Type B pancreatic cell (in vitro differentiated cells): Measurements from ENCODE around the gene NR1I2. TPM values are rescaled to one million over a fixed set of nuclear protein-coding genes. Genes with fewer than 3 reads are reported as not detected.

Experiments
- DNase-seq: peaks from one replicate; pipeline ENCODE4 v3.0.0; 2021; ENCODE audit warnings: mixed read lengths; ENCODE audit not compliant: unreplicated experiment; ENCODE audit errors: extremely low spot score
- H3K27ac Mint-ChIP-seq: 2 replicates; pipeline ENCODE4 v1.8.0; 2021; ENCODE audit warnings: mild to moderate bottlenecking, mixed read lengths
- H3K27me3 Mint-ChIP-seq: 2 replicates; pipeline ENCODE4 v1.8.0; 2021; ENCODE audit warnings: mixed read lengths
- H3K36me3 Mint-ChIP-seq: 2 replicates; pipeline ENCODE4 v1.8.0; 2021; ENCODE audit warnings: mixed read lengths
- H3K4me1 Mint-ChIP-seq: one replicate; pipeline ENCODE4 v1.8.0; 2021; ENCODE audit warnings: mixed read lengths; ENCODE audit not compliant: unreplicated experiment
- H3K4me3 Mint-ChIP-seq: 2 replicates; pipeline ENCODE4 v1.8.0; 2021; ENCODE audit warnings: mild to moderate bottlenecking, mixed read lengths
- H3K9me3 Mint-ChIP-seq: 2 replicates; pipeline ENCODE4 v1.8.0; 2021; ENCODE audit warnings: mixed read lengths
- total RNA-seq: library from RNA; stranded (reverse); gene quantifications from 2 replicates; pipeline ENCODE4 v1.2.1, GENCODE V29; 2021; ENCODE audit warnings: low replicate concordance
- TF ChIP-seq, protein P1 (sequence below): fragments of 200-600 bp; sonication (generic); conservative IDR thresholded peaks from 2 replicates; pipeline ENCODE4 v1.5.0; 2021; ENCODE audit warnings: antibody characterized with exemption, mild to moderate bottlenecking

NR1I2 gene
- total RNA-seq, 1 donor from 2014 or later = 0.65 TPM

DNA sequence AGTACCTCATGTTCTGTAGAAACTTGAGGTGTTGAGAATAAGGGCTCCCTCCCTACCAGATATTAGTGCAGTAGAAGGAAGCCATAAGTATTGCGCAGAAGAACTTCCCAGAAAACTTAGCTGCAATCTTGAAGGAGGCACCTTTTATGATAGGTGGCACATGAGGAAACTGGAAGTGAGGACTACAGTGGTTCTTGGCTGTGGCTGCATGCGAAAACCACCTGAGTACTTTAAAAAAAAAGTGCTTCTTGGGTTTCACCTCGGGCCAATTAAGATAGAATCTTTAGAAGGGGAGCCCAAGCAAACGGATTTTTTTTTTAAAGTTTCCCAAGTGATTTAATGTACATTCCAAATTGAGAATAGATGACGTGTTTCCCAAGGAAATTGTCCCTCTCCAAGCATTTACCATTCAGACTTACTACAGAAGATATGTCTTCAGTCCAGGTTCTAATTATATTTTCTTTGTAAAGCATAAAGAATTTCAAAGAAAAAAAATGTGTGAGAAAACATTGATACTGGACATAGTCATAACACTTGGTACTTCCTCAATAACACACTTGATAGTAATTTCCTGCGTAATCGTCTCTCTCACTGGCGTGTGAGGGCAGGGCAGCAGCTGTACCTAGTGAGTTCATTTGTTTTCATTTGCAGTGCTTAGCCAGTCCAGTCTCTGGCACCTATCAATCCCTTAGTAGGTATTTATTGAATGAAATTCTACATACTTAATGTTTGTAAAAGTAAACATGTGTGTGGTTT, 12.3 kb upstream of the NR1I2 start:
- Mint-ChIP-seq H3K27me3 (no peaks in the 10 kb centered on the region), H3K9me3 (no peaks in the 10 kb centered on the region), H3K4me1 (no peaks in the 10 kb centered on the region), H3K36me3 (no peaks in the 10 kb centered on the region), H3K4me3 (no peak overlapping the region), H3K27ac (no peak overlapping the region)
- TF ChIP-seq, protein P1, sequence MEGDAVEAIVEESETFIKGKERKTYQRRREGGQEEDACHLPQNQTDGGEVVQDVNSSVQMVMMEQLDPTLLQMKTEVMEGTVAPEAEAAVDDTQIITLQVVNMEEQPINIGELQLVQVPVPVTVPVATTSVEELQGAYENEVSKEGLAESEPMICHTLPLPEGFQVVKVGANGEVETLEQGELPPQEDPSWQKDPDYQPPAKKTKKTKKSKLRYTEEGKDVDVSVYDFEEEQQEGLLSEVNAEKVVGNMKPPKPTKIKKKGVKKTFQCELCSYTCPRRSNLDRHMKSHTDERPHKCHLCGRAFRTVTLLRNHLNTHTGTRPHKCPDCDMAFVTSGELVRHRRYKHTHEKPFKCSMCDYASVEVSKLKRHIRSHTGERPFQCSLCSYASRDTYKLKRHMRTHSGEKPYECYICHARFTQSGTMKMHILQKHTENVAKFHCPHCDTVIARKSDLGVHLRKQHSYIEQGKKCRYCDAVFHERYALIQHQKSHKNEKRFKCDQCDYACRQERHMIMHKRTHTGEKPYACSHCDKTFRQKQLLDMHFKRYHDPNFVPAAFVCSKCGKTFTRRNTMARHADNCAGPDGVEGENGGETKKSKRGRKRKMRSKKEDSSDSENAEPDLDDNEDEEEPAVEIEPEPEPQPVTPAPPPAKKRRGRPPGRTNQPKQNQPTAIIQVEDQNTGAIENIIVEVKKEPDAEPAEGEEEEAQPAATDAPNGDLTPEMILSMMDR = no peak
- no peak for DNase-seq

GRCh38 chr3:119774444-119774843, 7.5 kb upstream of the NR1I2 start:
- H3K27ac Mint-ChIP-seq = no peak overlapping the region
- no peak overlapping the region for H3K4me3 Mint-ChIP-seq
- no peak for DNase-seq
- peaks cover 3% of the 10 kb centered on the region for H3K27me3 Mint-ChIP-seq
- H3K36me3 Mint-ChIP-seq = no peaks in the 10 kb centered on the region
- TF ChIP-seq, protein P1 = no peak
- peaks cover 7% of the 10 kb centered on the region for H3K9me3 Mint-ChIP-seq
- H3K4me1 Mint-ChIP-seq = no peaks in the 10 kb centered on the region

DNA sequence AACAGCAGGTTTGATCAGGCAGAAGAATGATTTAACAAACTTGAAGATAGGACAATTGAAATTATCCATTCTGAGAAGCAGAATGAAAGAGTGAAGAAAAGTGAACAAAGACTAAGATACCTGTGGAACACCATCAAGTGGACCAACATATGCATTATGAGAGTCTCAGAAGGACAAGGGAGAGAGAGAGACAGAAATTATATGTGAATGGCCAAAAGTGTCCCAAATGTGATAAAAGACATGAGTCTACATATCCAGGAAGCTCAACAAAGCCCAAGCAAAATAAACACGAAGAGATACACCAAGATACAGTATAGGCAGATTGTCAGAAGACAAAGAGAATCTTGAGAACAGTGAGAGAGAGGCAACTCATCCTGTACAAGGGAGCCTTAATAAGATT, 5.6 kb upstream of the NR1I2 start:
- no peaks in the 10 kb centered on the region for H3K36me3 Mint-ChIP-seq
- no peak overlapping the region for H3K4me3 Mint-ChIP-seq
- peaks cover under 1% of the 10 kb centered on the region for H3K4me1 Mint-ChIP-seq
- peaks cover 7% of the 10 kb centered on the region for H3K9me3 Mint-ChIP-seq
- DNase-seq = no peak
- TF ChIP-seq, protein P1 = no peak
- no peak overlapping the region for H3K27ac Mint-ChIP-seq
- peaks cover 3% of the 10 kb centered on the region for H3K27me3 Mint-ChIP-seq

GRCh38 chr3:119778176-119778575, 3.7 kb upstream of the NR1I2 start:
- TF ChIP-seq, protein P1 = no peak
- H3K27me3 Mint-ChIP-seq = peaks cover 3% of the 10 kb centered on the region
- H3K27ac Mint-ChIP-seq = no peak overlapping the region
- H3K4me1 Mint-ChIP-seq = peaks cover 7% of the 10 kb centered on the region
- no peak overlapping the region for H3K4me3 Mint-ChIP-seq
- DNase-seq = no peak
- H3K9me3 Mint-ChIP-seq = peaks cover 7% of the 10 kb centered on the region
- no peaks in the 10 kb centered on the region for H3K36me3 Mint-ChIP-seq

DNA sequence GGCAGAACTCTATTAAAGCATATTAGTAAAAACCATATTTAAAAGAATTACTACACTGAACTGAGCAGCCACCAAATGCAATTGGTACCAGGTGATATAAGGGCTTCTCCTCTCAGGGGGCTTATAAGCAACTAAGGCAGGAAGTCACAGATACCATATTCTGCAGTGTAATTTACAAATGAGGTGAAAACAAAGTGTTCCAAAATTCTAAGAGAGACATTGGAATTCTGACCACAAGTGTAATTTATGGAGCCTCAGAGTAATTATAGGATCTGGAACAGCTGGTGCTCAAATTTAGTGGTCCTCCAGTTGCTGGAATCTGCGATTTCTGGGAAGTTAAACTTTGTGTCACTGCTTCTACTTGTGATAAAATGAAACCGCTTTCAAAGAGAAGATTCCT, 3.1 kb upstream of the NR1I2 start:
- no peaks in the 10 kb centered on the region for H3K36me3 Mint-ChIP-seq
- H3K27ac Mint-ChIP-seq = no peak overlapping the region
- TF ChIP-seq, protein P1 = no peak
- H3K4me1 Mint-ChIP-seq = peaks cover 7% of the 10 kb centered on the region
- DNase-seq = no peak
- H3K9me3 Mint-ChIP-seq = peaks cover 7% of the 10 kb centered on the region
- H3K4me3 Mint-ChIP-seq = no peak overlapping the region
- H3K27me3 Mint-ChIP-seq = peaks cover 3% of the 10 kb centered on the region
